HG03469 (cell line): ENCODE measurements around the gene CELA3B.
"Not testable (repeated sequence)": the region's sequence is repeated elsewhere in the genome, so short reads cannot be mapped to it uniquely, and the experiment has no call there.

Experiments used
- ATAC-seq: cut with Tn5 transposase; IDR thresholded peaks from one replicate; pipeline ENCODE4 v1.9.1; 2021; ENCODE audit warnings: mild to moderate bottlenecking, moderate library complexity, moderate number of reproducible peaks; ENCODE audit not compliant: unreplicated experiment

The CELA3B gene

GRCh38 chr1:21974699-21975098 lies 2.1 kb upstream of the CELA3B start:
- ATAC-seq, result not testable (repeated sequence)

GRCh38 chr1:21975296-21975695 lies 1.5 kb upstream of the CELA3B start:
- not testable (repeated sequence) for ATAC-seq

GRCh38 chr1:21978209-21978608 lies 1.4 kb downstream of the CELA3B start:
- not testable (repeated sequence) for ATAC-seq

- not testable (repeated sequence) for ATAC-seq
These were observed 3.8 kb downstream of the CELA3B start for GRCh38 chr1:21980515-21981220.

- not testable (repeated sequence) for ATAC-seq
These were observed 4.4 kb downstream of the CELA3B start for GRCh38 chr1:21981253-21981652.

GRCh38 chr1:21982122-21982521 lies 5.3 kb downstream of the CELA3B start:
- not testable (repeated sequence) for ATAC-seq

- ATAC-seq, result not testable (repeated sequence)
These were observed 6.7 kb downstream of the CELA3B start for GRCh38 chr1:21983539-21983938.

GRCh38 chr1:21985893-21986292 lies 9.1 kb downstream of the CELA3B start:
- not testable (repeated sequence) for ATAC-seq

GRCh38 chr1:21986386-21986785 lies 9.6 kb downstream of the CELA3B start:
- not testable (repeated sequence) for ATAC-seq

GRCh38 chr1:21989672-21990393 lies 13.0 kb downstream of the CELA3B start:
- ATAC-seq, result not testable (repeated sequence)

GRCh38 chr1:21992186-21992585 lies 15.4 kb downstream of the CELA3B start:
- ATAC-seq, result not testable (repeated sequence)

- ATAC-seq, result not testable (repeated sequence)
These were observed 17.9 kb downstream of the CELA3B start for GRCh38 chr1:21994716-21995115.

- ATAC-seq, result not testable (repeated sequence)
These were observed 19.8 kb downstream of the CELA3B start for GRCh38 chr1:21996663-21996970.

- ATAC-seq, result not testable (repeated sequence)
These were observed 21.2 kb downstream of the CELA3B start for GRCh38 chr1:21997891-21998623.

GRCh38 chr1:21998624-21999294 lies 21.9 kb downstream of the CELA3B start:
- not testable (repeated sequence) for ATAC-seq

- ATAC-seq, result not testable (repeated sequence)
These were observed 22.8 kb downstream of the CELA3B start for GRCh38 chr1:21999645-22000044.

- ATAC-seq, result no peak
These were observed 24.6 kb downstream of the CELA3B start, which contains the start of gene CELA3A for GRCh38 chr1:22001409-22001808. Gene CELA3A, plus strand, starts transcription at chr1:22001657. Its CDS starts 18 bp downstream, at chr1:22001675.

- not testable (repeated sequence) for ATAC-seq
These were observed 25.6 kb downstream of the CELA3B start for GRCh38 chr1:22002461-22002860.

- not testable (repeated sequence) for ATAC-seq
These were observed 26.1 kb downstream of the CELA3B start for GRCh38 chr1:22002875-22003274.

- not testable (repeated sequence) for ATAC-seq
These were observed 27.1 kb downstream of the CELA3B start for GRCh38 chr1:22003959-22004358.
